Measurements from ENCODE around the gene CRISPLD2. TPM values are rescaled to one million over a fixed set of nuclear protein-coding genes. Genes with fewer than 3 reads are reported as not detected.
"Not testable (repeated sequence)": the region's sequence is repeated elsewhere in the genome, so short reads cannot be mapped to it uniquely, and the experiment has no call there.

The CRISPLD2 gene
- total RNA-seq, 2 experiments from 2014 or later = 0.47 to 0.99 TPM

GRCh38 chr16:84937196-84938005, 117.6 kb downstream of the CRISPLD2 start:
- POLR2A ChIA-PET = no interaction called here
- no TSS peak for BruUV-seq (replicated peaks)
- Histone ChIP-seq H3K9me2 (ENCODE audit: insufficient read depth, low read length) (no peaks in the 10 kb centered on the region), H2AFZ (ENCODE audit: low read length) (no peak overlapping the region), H3K36me3 (ENCODE audit: insufficient read depth, low read length) (no peaks in the 10 kb centered on the region), H4K20me1 (ENCODE audit: insufficient read depth, low read length) (no peaks in the 10 kb centered on the region), H3K27ac (ENCODE audit: low read depth, low read length, poor library complexity, severe bottlenecking) (no peak overlapping the region), H3K4me3 (ENCODE audit: low read depth, low read length, poor library complexity, severe bottlenecking) (no peak overlapping the region), H3K79me2 (ENCODE audit: insufficient read depth, low read depth, low read length) (no peaks in the 10 kb centered on the region), H3K4me2 (ENCODE audit: low read length) (no peak overlapping the region), H3K9me3 (ENCODE audit: low read length) (no peaks in the 10 kb centered on the region), H3K4me1 (ENCODE audit: insufficient read depth, low read length, poor library complexity, severe bottlenecking) (no peaks in the 10 kb centered on the region)
- CTCF ChIA-PET (ENCODE audit: unreplicated experiment) = no interaction called here
- no peak for TF ChIP-seq CTCF (conservative IDR thresholded peaks at IDR 0.05; ENCODE audit: low read length)
- no peak for TF ChIP-seq EZH2phosphoT487 (IDR thresholded peaks at IDR 0.05; ENCODE audit: borderline replicate concordance, low read depth, low read length)
- intact Hi-C loops (cut with micrococcal nuclease; ENCODE audit: unreplicated experiment) = no loop called here
- DNase-seq (ENCODE audit: low spot score) = no peak

GRCh38 chr16:84938616-84939015, 118.8 kb downstream of the CRISPLD2 start:
- POLR2A ChIA-PET; H3K4me1 ChIP-seq (ENCODE audit: insufficient read depth, low read length, poor library complexity, severe bottlenecking); H3K9me2 ChIP-seq (ENCODE audit: insufficient read depth, low read length); H3K27ac ChIP-seq (ENCODE audit: low read depth, low read length, poor library complexity, severe bottlenecking); H2AFZ ChIP-seq (ENCODE audit: low read length); H3K9me3 ChIP-seq (ENCODE audit: low read length); DNase-seq (ENCODE audit: low spot score); BruUV-seq (replicated peaks); CTCF ChIA-PET (ENCODE audit: unreplicated experiment); H3K4me3 ChIP-seq (ENCODE audit: low read depth, low read length, poor library complexity, severe bottlenecking); H3K79me2 ChIP-seq (ENCODE audit: insufficient read depth, low read depth, low read length); H3K36me3 ChIP-seq (ENCODE audit: insufficient read depth, low read length); intact Hi-C loops (cut with micrococcal nuclease; ENCODE audit: unreplicated experiment); H3K4me2 ChIP-seq (ENCODE audit: low read length); H4K20me1 ChIP-seq (ENCODE audit: insufficient read depth, low read length): not testable (repeated sequence)

- Histone ChIP-seq H2AFZ (ENCODE audit: low read length) (no peak overlapping the region), H3K4me2 (ENCODE audit: low read length) (no peak overlapping the region), H4K20me1 (ENCODE audit: insufficient read depth, low read length) (no peaks in the 10 kb centered on the region), H3K27ac (ENCODE audit: low read depth, low read length, poor library complexity, severe bottlenecking) (no peak overlapping the region), H3K79me2 (ENCODE audit: insufficient read depth, low read depth, low read length) (no peaks in the 10 kb centered on the region), H3K9me3 (ENCODE audit: low read length) (no peaks in the 10 kb centered on the region), H3K4me1 (ENCODE audit: insufficient read depth, low read length, poor library complexity, severe bottlenecking) (no peaks in the 10 kb centered on the region), H3K9me2 (ENCODE audit: insufficient read depth, low read length) (no peaks in the 10 kb centered on the region), H3K36me3 (ENCODE audit: insufficient read depth, low read length) (no peaks in the 10 kb centered on the region), H3K4me3 (ENCODE audit: low read depth, low read length, poor library complexity, severe bottlenecking) (no peak overlapping the region)
- ChIA-PET POLR2A (no interaction called here), CTCF (ENCODE audit: unreplicated experiment) (no interaction called here)
- TF ChIP-seq EZH2phosphoT487 (IDR thresholded peaks at IDR 0.05; ENCODE audit: borderline replicate concordance, low read depth, low read length) (no peak), CTCF (conservative IDR thresholded peaks at IDR 0.05; ENCODE audit: low read length) (no peak)
- intact Hi-C loops (cut with micrococcal nuclease; ENCODE audit: unreplicated experiment) = no loop called here
- DNase-seq (ENCODE audit: low spot score) = no peak
- BruUV-seq (replicated peaks) = no TSS peak
These were observed 121.1 kb downstream of the CRISPLD2 start for GRCh38 chr16:84940670-84941551.

All from OCI-LY7 (cell line).